RPMI8226 (cell line): ENCODE measurements around the gene OPCML.

Experiments used
- DNase-seq: peaks from one replicate; pipeline ENCODE4 v3.0.0-alpha.2; 2015

OPCML gene

DNA sequence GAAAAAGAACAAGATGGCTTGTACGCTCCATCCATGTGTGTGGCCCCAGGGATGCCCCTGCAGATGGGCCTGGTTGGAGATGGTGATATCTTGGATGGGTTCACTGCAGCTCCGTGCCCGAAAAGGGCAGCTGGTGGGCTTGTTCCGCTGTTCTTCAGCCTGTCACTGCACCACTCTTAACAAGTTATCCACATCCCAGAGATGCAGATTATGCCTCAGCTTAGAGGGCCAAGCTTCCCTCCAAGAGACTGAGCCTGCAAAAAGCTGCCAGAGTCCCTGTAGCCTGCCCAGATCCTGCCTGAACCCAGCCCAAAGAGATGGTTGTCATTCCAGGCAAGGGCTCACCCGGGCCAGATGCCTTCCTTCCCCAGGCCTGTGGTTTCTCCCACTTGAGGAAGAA is 308.0 kb downstream of the OPCML start:
- no peak for DNase-seq

DNA sequence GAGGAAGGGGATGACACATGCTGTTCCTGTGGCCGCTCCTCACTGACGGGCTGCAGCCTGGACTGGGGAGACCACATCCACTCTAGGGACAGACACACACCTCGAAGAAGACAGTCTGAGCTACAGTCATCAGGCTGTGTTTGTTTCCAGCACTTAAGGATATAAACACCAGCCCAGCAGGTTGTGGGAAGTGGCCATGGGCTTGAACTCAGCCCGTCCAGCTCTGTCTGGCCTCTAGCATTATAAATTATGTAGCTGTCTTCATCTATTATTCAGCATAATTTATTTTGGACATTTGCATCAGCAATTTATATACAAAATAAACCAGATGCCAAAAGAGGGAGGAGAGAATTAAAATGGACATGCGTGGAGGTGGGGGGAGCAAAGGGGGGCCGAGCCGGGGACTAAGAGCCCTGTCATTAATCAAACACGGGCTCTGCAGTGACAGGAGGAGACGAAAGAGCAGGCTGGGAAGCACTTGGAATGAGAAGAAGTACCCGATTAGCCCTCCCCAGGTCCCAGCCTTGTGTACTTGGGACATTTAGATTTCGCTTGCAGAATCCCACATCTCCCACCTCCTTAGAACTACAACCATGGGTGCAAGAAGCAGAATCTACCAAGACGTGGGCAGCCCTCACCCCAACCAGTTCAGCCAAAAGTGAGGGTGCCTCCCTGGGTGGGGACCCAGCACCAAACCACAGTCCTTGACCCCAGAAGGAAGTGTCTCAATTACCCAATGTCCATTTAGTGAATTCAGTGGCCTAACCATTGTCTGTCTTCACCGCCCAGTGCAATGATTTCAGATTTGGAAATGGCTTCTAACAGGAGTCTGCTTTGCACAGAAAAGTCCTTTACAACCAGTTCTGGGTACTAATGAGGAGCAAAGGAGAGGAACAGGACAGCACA is 309.6 kb downstream of the OPCML start:
- no peak for DNase-seq

DNA sequence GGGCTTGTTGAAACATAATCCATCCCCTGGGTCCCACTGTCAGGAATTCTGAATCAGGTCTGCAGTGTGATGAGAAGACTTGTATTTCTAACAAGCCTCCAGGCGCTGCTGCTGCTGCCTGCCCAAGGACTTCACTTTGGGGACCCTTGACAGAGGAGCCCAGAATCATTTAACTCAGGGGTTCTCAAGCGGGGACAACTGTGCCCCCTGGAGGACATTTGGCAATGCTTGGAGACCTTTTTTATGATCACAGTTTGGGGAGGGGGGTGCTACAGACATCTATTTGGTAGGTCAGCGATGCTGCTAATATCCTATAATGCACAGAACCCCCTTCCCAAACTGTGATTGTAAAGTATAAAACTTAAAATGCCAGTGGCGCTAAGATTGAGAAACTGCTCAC is 312.8 kb downstream of the OPCML start:
- no peak for DNase-seq

DNA sequence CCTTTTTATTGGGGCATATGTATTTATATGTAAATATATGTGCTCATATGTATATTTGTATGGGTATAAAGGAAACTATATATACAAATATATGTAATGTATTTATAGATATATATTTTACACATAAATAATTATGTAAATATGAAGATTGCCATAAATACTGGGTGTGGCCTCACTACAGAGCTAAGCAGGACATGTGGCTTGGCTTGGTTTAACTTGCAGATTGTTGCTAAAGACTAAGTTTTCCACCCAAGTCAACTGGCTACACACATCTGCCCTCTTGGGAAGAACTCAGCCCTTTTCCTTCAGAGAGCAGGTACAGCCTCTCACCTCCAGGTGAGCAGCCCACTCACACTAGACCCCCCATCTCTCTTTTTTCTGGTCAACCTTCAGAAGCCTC is 315.5 kb downstream of the OPCML start:
- no peak for DNase-seq

DNA sequence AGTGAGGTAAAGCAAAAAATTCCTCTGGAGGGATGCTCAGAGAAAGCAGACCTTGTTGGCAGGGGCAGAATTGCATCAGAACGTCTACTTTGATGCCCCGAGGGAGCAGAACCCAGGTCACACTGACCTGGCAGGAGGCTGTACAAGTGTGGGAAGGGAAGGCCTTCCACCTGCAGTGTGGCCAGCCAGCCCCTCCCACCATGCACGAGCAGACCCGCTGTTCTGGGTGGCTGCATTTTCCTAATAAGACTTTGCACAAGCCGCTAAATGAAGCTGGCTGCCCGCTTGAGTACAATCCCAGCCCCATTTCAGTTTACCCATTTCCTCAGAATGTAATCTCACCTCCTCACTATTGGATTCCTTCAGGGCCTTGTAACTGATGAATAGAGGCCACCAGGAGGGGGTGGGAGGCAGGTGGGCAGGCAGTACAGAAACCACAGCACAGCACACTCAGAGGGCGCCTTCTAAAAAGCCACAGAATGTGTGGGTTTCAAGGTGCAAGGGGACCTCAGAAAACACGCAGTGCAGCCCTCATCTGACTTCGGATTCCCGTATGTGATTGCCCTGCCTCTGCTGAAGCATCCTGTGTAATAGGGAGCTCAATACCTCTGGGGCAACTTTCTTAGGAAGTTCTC is 316.6 kb downstream of the OPCML start:
- DNase-seq, result no peak

DNA sequence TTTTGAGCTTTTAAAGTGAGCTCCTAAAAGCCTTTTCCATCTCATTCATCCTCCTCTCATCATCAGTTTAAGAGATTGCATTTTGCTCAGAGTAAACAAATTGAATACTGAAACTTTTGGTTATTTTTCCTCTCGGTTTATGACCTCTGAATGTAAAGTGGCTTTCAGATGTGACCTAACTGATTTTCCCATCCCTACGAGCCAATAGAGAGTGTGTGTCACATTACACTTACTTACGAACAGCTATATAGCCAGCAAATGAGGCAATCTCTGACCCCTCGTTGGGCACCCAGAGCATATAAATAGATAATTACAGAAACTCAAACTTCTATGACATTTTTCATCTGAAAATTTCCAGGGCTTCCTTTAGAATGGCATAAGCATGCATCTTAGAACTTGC is 317.7 kb downstream of the OPCML start:
- DNase-seq, result no peak

DNA sequence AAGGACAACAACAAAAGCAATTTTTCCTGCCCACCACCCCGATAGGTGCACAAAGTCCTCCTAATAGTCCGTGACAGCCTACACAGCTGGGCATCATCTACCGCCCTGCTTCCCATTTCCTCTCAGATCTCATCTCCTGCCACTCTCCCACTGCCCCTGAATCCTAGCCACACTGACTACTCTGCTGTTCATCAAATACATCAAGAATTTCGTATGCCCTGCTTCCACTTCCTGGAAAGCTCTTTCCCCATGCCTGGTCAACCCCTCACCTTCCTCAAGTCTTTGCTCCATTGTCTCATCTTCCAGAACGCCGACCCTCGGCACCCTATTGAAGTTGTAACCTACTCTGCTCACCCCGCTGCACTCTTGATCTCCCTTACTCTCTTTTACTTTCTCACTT is 320.1 kb downstream of the OPCML start:
- no peak for DNase-seq

DNA sequence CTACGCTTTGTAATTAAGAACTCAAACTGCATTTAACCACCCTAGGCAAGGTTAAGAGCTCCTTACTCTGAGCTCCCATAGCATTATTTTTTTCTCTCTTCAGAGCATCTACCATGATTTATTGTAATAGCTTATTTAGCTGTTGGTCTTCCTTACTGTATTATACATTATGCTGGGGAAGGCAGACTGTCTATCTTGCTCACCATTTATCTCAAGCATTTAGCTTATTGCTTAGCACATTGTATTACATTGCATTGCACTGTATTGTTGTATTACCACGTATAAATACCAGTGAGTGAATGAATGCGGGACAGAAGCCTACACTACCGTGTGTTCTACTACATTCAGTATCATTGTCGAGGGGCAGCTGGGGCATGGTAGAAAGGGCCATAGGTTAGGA is 324.3 kb downstream of the OPCML start:
- no peak for DNase-seq

DNA sequence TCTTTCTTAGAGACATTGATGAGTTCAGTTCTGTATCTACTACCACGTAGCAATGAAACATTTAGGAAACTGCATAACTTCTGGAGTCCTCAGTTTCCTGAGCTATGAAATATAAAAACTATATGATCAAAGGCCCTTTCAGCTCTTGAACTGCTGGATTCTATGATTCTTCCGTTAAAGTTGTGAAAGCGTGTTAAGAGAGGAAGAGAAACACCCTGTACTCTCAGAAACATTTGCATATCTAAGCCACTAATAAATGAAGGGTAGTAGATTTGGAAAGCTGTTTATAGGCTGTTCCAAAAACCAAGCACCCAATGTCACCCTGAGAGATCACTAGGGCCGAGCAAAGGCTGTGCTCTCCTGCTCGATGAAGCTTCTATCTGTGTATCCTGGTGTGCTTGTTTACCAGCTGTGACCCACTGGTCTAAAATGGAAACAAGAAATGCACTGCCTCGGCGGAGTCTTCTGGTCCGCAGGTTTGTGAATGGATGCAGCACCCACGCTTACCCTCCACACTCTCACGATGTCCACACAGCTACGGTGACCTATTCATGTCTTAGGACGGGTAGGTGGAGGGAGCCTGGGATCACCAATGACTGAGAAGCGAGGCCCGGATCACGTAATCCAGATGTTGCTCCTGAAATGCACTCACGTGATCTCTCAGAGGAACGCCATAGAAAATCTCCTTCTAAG is 325.8 kb downstream of the OPCML start:
- no peak for DNase-seq

DNA sequence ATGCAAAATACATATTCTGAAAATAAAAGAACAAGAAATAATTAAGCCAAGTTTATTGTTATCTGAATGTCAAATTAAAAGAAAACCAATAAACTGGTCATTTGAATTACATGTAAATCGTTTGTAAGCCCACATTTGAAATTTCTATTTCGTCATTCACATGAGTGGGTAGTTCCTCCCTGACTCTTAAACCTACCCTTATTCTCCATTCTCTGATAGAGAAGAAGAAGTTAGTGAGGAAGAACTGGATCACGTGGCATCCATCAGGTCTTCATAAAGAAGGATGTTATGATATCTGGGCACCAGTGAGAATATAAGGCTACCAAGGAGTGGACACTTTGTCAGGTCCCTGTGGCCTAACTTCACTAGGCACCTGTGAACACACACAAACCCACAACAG is 328.1 kb downstream of the OPCML start:
- DNase-seq, result no peak

DNA sequence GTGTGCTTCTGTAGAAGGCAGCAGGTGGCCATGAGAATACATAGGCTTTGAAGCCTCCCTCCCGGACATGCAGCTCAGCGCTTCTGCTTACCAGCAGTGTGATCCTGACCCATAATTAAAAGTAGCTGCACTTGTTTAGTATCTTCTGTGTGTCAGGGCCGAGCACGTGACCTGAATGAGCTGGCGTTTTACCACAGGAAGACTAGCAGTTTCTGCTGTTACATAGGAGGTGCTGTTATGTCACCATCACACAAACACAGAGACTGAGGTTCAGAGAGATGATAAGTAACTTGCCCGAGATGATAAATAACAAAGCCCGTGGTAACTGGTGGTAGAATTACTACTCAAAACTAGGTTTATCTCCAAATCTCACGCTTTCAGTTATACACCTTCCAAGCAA is 329.5 kb downstream of the OPCML start:
- no peak for DNase-seq

DNA sequence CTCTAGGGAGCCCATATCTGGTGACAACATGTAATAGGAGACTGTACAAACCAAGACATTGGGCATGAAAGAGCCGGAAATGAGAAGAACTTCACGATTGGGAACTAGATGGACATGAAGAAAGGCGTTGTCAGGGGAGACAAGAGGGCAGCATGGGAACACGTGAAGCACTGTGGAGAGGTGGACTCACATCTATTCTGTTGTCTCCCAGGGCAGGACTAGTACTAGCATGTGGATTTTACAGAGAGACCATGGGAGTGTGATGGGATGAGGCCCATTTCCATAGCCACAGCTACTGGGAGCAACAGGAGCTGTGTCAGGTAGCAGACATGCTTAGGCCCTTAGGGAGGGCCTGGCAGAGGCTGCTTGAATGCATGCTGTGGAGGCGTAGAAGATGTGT is 333.9 kb downstream of the OPCML start:
- no peak for DNase-seq

DNA sequence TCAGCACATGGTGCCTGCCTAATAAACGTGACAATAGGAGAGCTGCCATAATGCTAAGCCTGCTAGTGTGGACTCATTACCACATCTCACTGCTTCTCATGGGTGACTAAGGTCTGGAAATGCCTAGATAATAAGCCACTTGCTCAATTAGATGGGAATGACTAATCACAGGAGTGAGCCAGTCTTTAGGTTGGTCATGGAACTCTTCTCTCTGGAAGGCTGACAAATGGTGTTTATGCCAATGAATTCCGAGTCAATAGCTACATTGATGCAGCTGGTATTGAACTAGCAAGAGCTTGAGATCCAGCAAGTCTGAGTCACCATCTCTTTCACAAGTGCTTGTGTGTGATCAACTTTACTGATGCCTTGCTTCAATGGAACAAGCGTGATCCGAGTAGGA is 334.9 kb downstream of the OPCML start:
- DNase-seq, result no peak

DNA sequence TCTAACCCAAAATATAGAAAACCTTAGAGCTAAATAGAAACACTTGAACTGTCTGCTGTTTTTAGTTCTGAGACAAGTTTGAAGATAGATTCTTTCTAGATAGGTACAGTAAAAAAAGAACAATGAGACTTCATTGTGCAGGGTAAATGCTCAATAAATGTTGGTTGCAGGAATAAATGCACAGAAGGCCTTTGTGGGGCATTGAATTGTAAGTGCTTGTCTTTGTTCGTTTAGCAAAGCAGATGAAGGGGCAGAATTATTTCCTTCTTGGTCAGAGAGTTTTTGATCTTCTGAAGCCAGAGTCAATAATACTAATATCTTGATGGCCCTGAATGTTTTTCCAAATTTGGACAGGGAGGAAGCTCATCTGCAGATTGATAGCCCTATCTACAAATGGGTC is 340.4 kb downstream of the OPCML start:
- DNase-seq, result no peak

DNA sequence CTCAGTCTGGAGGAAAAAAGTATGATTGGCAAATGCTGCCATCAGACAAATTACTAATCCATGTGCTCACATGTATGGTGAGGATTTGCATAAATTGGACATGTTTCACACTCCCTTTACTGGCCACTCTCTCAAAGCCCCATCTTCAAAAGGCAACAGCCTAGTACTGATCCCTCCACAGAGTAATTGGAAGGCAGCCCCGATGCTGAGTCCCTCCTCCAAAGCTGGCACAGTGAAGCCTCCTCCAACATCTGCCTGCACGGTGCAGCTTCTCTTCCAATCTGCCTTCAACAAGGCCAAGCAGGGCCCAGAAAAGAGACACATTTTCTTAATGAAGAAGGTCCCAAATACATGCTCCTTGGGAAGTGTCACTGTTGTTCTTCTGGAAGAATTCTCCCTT is 350.6 kb downstream of the OPCML start:
- DNase-seq, result no peak

DNA sequence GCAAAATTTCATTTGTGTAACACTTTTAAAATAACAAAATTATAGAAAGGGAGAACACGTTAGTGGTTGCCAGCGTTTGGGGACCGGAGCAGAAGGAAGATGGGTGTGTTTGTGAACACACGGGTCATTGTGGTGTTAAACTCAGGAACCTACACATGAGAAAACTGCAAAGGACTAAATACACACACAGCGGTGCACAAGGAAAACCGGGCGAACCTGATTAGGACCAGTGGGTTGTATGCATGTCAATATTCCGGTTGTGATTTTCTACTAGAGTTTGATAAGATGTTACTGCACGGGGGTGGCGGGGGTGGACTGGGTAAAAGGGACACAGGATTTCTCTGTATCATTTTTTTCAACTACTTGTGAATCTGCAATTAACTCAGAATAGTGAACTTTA is 351.2 kb downstream of the OPCML start:
- DNase-seq, result no peak

DNA sequence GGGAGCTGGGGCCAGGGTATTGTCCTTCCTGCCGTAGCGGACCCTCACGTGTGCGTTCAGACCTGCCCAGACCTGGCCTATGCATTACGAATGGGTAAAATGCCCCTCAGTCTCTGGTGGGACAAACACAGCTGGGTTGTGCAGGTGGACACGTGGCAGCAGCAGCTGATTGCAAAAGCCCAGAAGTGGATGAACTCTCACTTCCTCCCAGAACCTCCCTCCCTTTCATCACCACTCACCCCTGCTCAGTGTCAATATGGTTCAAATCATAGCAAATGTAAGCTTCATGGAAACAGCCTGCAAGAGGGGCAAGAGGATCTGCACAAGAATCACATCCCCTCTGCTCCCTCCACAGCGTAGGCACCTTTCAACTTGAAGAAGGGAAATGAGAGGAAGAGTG is 352.1 kb downstream of the OPCML start:
- no peak for DNase-seq

DNA sequence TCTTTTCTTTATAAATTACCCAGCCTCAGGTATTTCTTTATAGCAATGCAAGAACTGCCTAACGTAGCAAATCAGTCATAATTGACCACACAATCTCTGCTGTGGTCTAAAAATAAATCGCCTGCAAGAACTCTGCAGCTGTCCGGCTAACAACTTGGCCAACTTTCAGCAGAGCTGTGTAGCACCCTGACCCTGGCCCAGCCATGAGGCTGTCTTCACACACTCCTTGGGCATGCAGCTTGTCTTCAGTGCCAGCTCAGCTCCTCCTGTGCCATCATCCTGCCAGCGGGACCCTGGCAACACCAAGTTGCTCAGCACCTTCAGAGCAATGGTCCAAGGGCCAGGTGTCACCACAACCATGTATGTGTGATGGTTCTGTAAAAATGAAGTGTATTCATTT is 355.6 kb downstream of the OPCML start:
- DNase-seq, result no peak

DNA sequence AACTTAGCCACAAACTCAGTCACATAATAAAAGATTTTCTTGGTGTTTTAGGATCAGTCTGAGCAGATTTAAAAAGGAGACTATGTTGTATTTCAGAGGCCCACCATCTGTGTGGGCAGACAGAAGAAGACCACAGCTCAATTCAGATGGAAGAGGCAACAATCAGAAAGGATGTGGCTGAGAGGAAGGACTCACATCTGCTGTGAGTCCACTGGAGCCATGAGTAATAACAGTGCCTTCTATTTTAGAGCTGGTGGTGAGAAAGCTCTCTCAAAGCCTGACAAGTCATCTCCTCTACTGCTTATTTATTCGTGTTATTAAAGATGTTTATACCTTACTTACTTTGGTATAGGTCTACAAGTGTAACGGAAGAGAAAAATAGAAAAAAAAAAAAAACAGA is 357.2 kb downstream of the OPCML start:
- DNase-seq, result no peak

DNA sequence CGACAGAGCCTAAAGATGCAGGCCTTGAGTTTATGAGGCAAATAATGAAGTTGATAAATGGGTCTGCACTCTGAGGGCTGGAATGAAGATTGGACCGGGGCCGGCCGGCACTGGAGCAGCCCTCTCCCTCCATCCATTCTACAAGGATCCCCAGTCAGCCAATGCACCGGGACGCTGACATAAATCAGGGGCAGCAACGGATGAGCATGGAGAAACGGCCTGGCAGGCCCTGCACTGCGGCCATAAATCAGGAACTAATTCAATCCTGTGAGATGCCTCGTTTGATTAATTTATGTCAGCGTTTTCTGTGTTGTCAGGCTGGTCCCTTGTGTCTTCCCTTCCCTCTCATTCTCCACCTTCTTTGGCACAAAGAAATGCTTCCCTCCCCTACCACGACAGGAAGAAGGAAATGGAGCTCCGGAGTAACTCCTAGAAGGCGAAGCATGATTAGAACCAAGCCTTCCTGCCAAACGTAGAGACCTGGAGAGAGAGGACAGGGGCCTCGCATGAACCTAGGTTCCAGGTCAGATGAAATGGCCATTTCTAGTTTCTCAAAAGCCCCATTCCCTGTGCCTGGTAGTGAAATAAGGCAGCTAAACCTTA is 358.4 kb downstream of the OPCML start:
- DNase-seq, result no peak

DNA sequence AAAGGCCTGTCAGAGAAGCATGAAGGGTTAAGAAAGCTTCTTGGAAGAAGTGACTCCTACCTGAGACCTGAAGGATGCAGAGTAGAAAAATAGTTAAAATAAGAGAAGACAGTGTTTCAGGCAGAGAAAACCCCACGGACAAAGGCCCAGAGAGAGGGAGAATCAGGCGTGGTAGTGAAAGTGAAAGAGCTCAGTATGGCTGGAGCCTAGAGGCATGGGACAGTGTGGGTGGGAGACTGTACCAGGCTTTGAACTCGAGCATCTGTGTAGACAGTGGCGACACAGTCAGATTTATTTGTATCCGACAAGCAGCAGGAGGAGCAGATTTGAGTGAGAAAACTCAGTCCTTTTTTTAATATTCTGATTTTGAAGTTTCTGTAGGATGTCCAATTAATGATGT is 360.0 kb downstream of the OPCML start:
- DNase-seq, result no peak

DNA sequence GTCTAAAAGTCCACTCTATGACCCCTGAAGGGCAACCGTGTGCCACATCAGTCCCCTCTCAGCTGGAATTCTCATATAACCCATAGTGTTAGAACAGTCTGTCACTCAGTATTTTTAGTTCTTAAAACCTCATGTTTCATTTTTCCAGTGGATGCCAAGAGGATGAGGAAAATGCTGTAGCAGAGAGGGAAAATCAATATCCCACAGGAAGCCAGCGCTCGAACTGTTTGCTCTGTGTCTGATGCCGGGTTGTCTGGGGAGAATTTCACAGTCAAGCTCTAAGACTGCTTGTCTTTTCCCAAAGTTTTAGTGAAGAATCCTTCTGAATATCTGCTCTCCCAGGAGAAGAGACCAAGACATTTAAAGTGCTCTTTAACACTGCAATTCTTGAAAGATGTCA is 360.9 kb downstream of the OPCML start:
- no peak for DNase-seq

DNA sequence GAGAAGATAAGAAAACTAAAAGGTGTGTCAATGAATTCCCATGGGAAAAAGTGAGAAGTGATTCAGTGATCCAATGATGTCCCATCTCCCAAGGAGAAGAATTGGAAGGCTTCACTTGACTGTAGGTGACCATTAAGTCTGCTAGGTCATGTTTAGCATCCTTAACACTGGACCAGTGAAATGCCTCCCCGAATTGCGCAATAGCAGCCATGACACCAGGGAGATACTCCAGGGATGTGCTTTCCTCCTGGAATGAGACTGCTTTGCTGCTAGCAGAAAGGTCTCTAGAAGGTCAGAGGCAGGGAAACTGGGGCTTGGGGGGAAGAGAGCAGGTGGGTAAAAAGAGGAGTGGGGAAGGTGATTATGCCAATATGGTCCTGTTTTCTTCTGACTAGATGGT is 364.3 kb downstream of the OPCML start:
- no peak for DNase-seq

DNA sequence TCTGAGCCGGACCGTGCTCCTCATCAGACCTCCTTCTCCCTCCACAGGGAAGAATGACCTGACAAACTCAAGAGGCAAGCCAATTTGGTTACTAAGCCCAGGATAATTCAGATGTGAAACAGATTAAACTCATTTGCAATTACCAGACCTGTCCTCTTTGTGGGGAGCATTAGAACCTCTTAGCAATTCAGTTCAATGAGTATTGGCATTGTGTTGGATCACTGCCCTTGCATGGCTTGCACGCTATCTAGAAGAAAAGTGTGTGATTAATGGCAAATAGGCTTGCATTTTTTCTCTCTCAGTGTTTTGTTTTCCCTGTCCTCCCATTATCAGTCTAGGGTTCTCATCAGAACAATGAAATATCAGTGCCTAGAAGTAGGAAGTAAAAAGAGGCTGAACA is 365.6 kb downstream of the OPCML start:
- no peak for DNase-seq
